Kidney capillary endothelial cell (primary cell): ENCODE data around the gene PALM.
A peak's percentile ranks its signal among the peaks of the same experiment; 100 is the strongest.
"Not testable (repeated sequence)": the region's sequence is repeated elsewhere in the genome, so short reads cannot be mapped to it uniquely, and the experiment has no call there.

Experiments used
- DNase-seq: peaks from one replicate; pipeline ENCODE4 v3.0.0-alpha.2; 2018; ENCODE audit warnings: low spot score

Gene PALM

DNA sequence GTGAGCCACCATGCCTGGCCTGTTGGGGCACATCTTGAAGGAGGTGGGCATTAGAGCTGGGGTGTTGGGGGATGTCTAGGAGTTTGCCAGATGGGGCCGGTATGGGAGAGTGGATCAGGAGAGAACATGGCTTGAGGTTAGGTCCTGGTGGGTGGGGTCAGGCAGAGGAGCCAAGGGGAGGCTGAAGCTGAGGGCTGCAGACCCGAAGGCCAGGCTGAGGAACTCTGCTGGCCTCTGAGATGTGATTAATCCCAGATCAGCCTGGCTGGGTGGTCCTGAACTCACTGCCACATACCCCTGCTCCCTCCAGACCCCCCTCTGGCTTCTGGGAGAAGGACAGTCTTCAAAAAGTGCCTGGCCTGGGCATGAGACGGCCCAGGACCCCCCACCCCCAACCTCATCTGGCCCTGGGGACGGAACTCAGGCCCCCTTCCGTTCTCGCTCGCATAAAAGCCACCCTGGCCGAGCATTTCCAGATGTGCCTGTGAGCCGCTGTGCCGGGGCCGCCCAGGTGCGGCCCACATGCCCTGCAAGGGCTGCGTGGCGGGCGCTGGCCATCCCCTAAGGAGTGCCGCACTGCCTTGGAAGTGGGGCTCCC lies 29.8 kb upstream of the PALM start:
- DNase-seq, result no peak

DNA sequence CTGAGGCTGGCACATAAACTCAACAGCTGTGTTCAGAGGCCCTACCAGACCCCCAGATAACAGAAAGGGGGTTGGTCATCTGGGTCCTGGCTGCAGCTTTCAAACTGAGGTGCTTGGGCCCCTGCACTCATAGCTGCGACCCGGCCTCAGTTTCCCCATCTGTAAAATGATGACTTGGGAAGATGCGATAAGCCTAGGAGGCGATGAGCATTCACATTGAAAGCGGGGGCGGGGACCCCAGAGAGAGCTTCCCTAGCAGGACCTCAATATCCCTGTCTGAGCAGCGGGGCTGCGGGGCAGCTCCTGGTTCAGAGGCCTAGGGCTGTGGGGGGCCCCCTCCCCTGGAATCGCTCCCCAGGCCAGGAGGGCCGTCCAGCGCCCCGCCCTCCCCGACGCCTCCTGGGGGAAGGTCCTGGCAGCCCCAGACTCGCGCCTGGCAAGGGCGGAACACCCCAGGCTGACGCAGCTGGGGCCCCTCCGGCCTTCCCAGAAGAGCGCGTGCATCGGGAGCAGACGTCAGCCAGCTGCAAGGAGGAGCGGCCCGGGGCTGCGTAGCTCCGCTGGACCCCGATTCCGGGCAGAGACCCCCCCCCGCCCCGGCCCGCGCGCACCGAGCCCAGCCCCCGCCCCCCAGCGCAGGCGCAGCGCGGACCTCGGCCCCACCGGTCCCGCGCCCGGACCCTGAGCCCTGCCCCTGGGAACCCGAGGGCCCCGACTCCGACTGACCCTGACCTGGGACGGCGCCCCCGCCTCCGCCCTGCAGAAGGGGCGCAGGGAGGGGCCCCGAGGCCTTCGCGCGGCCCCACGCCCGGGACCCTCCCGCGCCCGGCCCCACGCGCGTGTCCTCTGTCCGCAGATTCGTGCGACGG lies 29.1 kb upstream of the PALM start:
- no peak for DNase-seq

DNA sequence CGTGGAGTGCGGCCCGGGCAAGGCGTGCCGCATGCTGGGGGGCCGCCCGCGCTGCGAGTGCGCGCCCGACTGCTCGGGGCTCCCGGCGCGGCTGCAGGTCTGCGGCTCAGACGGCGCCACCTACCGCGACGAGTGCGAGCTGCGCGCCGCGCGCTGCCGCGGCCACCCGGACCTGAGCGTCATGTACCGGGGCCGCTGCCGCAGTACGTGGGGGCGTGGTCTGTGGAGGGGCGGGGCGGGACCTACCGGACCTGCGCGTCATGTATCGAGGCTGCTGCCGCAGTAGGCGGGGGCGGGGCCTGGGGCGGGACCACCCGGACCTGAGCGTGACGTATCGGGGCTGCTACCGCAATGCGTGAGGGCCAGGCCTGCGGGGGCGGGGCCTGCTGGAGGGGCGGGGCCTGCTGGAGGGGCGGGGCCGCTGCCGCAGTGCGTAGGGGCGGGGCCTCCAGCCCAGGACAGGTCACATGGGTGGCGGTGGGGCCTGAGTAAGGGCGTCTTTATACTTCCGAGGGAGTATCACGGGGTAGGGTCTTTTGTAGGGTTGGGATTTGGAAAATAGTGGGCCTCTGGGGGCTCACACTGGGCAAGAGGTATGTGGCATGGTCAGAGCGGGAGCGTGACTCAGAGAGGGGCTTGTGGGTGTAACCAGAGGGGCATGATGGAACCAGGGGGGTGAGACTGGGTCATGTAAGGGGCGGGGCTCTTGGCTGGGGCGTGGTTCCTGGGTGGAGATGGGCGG lies 28.3 kb upstream of the PALM start:
- DNase-seq, result peak; percentile 93

DNA sequence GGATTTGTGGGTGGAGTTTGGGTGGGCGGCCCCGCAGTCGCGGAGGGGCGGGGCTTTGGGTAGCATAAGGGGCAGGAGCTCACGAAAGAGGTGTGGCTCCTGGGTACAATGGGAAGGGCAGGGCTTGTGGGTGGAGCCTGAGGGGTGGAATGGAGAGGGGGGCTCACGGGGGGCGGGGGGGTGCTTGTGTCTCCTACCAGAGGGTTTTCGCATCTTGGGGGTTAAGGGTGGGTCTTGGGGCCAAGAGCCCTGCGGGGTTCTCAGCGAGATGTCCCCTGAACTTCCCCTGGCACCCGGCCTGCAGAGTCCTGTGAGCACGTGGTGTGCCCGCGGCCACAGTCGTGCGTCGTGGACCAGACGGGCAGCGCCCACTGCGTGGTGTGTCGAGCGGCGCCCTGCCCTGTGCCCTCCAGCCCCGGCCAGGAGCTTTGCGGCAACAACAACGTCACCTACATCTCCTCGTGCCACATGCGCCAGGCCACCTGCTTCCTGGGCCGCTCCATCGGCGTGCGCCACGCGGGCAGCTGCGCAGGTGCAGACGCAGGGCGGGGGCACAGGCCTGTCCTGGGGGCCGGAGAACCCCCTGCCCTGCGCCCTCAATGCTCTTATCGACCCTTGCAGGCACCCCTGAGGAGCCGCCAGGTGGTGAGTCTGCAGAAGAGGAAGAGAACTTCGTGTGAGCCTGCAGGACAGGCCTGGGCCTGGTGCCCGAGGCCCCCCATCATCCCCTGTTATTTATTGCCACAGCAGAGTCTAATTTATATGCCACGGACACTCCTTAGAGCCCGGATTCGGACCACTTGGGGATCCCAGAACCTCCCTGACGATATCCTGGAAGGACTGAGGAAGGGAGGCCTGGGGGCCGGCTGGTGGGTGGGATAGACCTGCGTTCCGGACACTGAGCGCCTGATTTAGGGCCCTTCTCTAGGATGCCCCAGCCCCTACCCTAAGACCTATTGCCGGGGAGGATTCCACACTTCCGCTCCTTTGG lies 27.4 kb upstream of the PALM start:
- DNase-seq, result no peak

DNA sequence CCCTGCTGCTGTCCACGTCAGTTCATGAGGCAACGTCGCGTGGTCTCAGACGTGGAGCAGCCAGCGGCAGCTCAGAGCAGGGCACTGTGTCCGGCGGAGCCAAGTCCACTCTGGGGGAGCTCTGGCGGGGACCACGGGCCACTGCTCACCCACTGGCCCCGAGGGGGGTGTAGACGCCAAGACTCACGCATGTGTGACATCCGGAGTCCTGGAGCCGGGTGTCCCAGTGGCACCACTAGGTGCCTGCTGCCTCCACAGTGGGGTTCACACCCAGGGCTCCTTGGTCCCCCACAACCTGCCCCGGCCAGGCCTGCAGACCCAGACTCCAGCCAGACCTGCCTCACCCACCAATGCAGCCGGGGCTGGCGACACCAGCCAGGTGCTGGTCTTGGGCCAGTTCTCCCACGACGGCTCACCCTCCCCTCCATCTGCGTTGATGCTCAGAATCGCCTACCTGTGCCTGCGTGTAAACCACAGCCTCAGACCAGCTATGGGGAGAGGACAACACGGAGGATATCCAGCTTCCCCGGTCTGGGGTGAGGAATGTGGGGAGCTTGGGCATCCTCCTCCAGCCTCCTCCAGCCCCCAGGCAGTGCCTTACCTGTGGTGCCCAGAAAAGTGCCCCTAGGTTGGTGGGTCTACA lies 25.9 kb upstream of the PALM start:
- no peak for DNase-seq

DNA sequence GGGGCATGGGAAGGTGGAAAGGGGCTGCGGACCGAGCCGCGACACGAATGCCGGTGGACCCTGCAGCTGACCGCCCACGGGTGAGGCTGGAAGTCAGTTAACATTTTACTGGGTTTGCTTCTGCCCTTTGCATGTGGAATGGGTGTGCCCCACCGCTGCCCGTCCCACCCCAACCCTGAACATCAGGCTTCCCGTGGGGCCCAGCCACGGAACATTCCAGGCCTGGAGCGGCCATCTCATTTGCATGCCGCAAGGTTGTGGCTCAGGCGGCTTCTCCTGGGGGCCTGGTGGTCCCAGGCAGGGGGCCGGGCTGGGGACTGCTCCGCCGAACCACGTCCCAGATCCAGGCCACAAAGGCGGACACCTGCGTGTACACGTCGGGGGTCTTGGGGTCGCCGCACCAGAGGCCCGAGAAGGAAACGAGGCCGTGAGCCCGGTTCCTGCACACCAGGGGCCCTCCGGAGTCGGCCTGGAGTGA lies 23.2 kb upstream of the PALM start:
- no peak for DNase-seq

DNA sequence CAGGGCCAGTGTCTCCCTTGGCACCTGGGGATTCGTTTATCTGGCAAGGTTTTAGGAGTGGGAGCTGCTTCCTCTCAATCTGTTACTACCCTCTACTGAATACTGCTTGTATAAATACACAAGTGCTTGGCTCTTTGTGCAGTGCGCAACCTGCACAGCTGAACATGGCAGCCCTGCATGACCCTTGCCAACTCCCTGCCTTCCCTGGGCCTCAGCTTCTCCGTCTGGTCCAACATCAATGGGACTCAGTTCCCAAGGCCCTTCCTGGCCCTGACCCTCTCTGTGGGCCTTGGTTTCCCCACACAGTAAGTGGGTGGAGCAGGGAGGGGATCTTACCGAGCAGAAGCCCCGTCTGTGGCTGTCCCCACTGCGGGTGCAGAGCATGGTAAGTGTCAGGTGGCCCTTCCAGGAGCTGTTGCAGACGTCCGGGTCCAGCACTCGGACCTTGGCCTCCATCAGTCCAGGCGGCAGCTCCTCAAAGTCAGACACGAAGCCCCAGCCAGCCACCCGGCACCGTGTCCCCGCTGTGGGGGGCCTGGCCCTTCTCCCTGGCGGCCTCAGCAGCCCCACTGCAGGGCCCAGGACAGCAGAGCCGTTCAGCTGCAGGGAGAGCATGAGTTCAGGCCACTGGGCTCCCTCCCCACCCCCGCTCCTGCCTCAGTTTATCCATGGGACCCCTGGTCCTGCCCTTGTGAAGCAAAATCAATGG lies 22.0 kb upstream of the PALM start:
- DNase-seq, result no peak

DNA sequence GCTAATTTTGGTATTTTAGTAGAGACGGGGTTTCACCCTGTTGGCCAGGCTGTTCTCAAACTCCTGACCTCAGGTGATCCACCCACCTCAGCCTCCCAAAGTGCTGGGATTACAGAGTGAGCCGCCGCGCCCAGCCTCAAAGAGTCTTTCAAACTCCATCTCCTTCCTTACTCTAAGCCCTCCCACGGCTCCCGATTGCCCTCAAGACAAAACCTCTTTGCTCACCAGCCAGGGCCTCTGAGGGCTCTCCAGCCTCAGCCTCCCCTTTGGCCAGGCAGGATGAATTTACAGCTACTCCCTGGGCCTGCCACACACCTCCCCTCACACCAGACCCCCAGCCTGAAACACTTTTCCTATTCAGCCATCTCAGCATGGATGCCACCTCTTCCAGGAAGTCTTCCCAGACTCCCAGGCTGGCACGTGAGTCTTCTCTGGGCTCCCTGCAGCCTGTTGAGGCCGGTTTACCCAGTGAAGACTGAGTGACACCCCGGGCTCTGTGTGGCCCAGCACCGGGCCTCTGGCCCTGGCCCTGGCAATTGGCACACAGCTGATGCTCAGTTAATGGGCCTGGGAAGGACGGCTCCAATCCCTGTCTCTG lies 21.1 kb upstream of the PALM start:
- no peak for DNase-seq

DNA sequence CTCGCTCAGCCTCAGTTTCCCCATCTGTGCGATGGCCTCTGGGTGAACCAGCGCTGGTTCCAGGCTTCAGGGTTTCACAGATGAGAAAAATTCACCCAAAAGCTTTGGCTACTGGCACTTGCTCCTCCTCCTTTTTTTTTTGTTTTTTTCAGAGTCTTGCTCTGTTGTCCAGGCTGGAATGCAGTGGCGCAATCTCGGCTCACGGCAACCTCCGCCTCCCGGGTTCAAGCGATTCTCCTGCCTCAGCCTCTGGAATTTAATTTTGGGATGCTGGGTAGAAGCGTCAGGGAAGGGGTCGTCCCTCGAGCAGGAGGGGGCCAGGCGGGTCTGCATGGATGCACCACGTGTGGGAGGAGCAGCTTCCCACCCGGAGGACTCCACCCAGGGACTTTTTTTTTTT lies 20.5 kb upstream of the PALM start:
- DNase-seq, result no peak

DNA sequence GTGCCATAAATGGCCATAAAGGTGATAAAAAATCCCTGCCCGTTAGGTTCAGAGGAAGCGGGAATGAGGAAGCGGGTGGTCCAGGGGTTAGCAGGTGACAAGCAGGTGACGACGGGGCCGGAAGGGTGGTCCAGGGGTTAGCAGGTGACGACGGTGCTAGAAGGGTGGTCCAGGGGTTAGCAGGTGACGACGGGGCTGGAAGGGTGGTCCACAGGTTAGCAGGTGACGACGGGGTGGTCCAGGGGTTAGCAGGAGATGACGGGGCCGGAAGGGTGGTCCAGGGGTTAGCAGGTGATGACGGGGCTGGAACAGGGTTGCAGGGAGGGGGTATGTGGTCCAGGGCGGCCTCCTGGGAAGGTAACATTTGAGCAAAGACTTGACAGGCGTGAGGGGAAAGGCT lies 19.7 kb upstream of the PALM start:
- no peak for DNase-seq

DNA sequence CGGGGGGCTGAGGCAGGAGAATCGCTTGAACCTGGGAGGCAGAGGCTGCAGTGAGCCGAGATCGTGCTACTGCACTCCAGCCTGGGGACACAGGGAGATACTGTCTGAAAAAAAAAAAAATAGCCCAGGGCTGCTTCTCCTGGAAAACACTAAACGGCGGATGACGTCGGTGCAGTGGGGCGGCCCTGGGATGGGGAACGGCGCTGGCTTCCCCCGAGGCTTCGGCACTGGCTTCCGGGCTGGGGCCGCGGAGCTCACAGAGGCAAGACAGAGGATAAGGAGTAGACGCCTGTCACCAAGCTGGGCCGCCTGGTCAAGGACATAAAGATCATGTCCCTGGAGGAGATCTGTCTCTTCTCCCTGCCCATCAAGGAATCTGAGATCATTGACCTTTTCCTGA lies 18.5 kb upstream of the PALM start:
- no peak for DNase-seq

DNA sequence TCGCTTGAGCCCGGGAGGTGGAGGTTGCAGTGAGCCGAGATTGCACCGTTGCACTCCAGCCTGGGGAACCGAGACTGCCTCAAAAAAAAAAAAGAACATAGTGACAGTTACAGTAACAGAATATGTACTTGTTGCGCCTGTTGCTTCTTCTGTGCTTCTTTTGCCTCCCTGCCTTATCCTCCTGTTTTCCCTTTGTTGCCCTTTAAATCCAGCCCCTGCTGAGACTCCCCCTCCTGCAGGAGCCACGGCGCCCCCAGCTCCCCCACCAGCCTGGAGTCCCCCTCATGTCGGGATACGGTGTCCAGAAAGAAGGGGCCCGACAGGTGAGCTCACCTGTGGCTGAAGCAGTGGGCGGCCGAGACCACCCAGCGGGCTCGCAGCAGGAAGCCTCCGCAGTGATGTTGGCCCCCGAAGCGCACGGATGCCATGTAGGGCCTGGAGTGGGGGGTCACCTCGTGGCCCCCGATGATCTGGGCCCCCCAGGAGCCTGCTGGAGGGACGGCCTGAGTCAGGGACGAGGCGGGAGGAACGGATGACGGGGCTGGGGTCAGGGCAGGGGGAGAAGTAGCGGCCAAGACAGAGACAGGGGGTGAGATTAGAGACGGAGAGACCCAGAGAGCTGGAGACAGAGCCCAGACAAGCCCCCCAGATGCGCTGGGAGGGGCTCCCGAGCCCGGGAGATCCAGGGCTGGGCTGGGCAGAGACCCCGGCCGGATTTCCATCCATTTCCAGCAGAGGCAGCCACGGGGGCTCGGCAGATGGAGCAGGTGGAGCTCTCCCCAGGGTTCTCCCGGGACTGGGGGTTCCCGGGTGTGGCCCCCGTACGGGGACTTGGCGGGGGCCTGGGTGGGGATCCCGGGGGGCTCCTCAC lies 14.0 kb upstream of the PALM start:
- no peak for DNase-seq

DNA sequence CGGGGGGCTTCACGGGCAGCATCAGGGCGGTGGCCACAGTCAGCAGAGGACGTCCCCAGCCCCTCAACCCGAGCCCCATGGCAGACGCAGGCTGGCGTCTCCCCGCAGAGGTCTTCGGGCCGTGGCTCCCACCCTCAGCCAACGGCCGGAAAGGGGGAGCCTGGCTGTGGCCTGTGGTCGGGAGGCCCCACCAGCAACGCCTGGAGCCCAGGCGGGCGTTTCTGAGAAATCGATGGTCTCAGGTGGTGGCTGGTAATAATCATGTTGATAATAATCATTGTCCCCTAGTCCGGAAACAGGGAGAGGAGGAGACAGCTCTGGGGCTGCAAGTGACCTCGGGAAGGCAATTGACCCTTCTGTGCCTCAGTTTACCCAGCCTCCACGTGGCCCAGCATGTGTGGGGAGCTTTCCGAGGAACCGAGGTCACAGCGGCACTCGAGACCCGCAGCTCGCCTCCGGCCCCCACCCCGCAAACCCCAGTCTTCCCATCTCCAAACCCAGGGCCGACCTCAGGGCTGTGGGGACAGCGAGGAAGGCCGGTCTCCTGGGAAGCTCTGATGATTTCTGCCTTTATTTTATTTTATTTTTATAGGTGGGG lies 13.3 kb upstream of the PALM start, which contains the start of gene PRSS57:
Gene PRSS57, minus strand, starts transcription at position 101 of the 598 bp plus-strand sequence. Its CDS starts 22 bp downstream, at position 79.
- no peak for DNase-seq

DNA sequence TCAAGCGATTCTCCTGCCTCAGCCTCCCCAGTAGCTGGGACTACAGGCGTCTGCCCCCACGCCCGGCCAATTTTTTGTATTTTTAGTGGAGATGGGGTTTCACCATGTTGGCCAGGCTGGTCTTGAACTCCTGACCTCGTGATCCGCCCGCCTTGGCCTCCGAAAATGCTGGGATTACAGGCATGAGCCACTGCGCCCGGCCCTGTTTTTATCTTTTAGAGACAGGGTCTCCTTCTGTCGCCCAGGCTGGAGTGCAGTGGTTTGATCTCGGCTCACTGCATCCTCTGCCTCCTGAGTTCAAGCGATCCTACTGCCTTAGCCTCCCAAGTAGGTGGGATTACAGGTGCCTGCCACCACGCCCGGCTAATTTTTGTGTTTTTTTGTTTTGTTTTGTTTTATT lies 10.2 kb upstream of the PALM start:
- not testable (repeated sequence) for DNase-seq

DNA sequence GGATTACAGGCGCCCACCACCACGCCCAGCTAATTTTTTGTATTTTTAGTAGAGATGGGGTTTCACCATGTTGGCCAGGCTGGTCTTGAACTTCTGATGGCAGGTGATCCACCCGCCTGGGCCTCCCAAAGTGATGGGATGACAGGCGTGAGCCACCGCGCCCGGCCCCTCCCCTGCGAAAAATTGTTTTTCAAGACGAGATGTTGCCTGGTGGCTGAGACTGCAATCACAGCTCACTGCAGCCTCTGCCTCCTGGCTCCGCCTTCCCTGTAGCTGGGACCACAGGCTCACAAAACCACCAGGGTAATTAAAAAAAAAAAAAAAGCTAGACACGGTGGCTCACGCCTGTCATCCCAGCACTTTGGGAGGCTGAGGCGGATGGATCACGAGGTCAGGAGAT lies 8.8 kb upstream of the PALM start:
- not testable (repeated sequence) for DNase-seq

DNA sequence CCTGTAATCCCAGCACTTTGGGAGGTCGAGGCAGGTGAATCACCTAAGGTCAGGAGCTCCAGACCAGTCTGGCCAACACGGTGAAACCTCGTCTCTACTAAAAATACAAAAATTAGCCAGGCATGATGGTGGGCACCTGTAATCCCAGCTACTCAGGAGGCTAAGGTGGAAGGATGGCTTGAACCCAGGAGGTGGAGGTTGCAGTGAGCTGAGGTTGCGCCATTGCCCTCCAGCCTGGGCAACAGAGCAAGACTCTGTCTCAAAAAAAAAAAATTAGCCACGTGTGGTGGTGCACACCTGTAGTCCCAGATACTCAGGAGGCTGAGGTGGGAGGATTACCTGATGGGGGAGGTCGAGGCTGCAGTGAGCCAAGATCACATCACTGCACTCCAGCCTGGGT lies 5.9 kb upstream of the PALM start:
- not testable (repeated sequence) for DNase-seq

DNA sequence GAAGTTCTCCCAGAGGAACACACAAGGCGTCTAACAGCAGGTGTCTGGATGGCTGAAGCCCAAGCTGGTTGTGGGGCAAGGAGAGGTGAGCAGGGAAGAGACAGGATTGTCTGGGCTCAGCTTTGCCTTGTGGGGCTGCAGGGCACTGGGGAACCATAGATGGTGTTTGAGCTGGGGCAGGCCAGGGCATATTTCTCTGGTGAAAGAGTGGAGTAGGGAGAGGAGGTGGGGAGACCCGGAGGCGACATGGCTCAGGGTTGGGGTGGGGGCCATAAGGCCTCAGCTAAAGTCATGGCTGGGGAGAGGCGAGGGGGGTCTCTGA lies 5.4 kb upstream of the PALM start:
- no peak for DNase-seq

DNA sequence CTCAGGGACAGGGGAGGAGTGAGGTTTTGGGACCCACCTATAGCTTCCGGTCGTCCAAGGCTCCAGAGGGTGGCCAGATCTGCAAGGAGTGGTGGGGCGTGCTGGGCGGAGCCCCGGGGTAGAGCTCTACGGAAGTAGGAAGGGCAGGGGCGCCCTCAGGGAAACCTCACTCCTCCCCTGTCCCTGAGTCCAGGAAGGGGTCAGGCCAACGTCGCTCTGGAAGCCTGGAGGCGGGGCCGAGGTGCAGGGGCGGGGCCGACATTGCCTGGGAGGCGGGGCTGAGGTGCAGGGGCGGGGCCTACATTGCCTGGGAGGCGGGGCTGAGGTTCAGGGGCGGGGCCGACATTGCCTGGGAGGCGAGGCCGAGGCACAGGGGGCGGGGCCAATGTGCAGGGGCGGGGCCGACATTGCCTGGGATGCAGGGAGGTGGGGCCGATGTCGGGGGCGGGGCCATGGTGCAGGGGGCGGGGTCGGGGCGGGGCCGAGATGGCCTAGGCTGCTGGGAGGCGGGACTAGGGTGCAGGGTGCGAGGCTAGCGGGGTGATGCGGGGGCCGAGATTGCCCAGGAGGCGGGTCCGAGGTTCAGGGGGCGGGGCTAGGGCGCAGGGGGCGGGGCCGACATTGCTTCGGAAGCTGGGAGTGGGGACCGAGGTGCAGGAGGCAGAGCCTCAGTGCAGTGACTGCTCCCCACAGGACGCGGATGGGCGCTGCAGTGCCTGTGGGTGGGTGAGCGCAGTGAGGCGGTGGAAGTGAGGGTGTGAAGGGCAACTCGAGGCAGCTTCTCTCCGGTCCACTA lies 4.9 kb upstream of the PALM start:
- peak; percentile 57 for DNase-seq
